NCI-H2227 treated with DMSO at 0.1 percent for 48 hours (cell line): ENCODE results near the gene PELI2.

Source experiments
- DNase-seq: peaks from one replicate; lab custom pipeline; 2025; lab: John Stamatoyannopoulos, UW

PELI2 gene

DNA sequence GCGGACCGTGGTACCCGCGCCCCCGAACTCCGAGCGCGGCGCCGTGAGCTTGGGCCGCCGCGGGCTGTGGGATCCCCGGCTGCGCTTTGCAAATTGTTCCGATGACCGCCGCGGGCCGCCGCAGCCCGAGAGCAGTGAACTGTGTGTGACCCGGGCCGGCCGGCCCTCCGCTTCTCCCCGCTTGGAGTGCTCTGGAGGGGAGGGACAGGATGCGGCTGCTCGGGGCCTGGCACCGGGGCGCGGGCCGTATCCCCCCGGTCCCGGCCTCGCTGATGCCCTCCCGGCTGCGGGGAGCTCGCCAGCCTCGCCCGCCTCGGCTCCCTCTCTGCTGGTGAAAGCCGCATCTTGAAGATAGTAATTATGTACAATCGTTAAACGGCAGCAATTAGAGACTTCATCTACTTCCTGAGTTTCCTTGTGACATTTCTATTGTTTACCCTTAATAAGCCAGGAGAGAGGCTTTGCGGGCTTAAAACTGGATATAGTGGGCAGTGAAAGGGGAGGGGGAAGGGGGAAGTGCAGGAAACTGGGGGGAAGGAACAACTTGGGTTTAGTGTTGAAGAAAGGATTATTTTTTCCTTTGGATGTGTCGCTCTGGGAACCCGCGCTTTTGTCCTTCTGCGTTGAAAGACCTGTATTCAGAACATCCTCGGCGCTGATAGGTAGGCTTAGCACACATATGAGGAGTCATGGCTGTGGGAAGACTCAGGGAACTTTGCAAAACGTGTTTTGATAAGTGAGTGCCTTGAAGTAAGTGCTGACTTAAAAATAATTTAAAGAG, 1.2 kb downstream of the PELI2 start:
- no peak for DNase-seq

DNA sequence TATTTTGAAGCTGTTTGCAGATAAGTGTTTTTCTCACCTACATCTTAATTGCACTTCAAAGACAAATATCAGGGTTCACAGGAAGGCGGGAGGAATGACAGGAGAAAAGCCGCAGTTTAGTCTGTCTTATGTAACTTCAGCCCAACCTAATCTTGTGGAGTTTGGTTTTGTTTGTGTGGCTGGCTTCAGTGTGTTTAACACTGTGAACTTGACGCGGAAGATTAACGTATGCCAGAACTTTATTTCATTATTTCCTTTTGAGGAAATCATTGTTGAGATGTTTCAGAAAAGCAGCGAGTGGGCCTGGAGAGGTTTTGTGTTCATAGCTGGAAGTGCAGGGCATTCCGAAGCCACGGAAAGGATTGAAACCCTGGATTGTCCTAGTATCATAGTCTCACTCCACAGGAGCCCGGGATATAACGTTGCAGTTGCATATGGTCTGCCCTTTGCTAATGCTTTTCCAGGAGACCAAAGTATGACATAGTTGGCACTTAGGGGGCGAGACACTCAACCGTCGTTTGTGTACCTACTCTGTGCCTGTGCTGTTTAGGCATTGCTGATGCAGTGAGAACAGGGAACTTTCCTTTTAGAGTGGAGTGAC, 2.0 kb downstream of the PELI2 start:
- DNase-seq = no peak

DNA sequence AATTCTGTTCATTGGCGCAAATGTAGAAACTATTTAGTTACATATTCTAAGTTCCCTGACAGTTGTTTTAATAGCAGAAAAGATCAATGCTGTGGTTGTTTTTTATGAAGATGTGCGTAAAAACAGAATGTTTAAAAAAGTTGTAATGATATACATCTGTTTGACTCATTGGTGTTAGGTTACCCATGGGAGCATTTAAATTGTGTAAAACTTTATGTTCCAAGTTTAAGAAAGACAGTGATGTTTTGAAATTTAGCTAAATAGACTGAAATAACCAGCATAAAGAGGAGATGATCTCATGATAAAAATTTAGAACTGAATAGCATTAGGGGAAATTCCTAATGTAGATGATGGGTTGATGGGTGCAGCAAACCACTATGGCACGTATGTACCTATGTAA, 3.6 kb downstream of the PELI2 start:
- DNase-seq = no peak

DNA sequence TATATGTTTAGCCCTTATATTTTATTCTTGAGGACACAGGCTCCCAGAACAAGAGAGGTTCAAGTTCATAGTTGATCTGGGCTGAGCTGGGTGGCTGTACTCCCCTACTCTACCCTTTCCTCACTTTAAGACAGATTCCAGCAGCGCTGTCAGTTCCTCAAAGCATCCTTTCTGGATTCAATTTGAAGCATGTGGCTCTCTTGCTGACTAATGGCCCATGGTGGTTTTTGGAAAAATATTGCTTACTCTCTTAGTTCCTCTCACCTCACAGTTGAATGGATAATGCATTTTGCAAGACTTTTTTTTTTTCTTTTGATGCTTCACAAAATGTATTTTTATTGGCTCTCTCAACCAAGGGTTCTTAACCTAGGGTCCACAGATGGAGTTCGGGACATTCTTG, 4.1 kb downstream of the PELI2 start:
- DNase-seq = no peak

DNA sequence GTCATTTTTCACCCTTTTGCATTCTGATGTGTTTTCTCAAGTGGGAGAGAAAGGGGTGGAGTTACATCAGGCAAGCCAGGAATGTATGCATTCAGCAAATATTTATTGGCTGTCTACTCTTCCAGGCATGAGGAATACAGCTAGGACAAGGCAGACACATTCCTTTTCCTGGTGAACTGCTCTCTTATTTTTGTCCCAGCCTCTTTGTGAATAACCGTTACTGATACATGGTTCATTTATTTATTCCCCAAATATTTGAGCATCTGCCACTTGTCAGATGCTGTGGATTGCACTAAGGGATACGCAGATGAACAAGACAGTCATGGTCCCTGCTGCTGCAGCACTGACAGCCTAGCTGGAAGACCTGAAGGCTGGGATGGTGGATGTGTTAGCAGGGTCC, 6.1 kb downstream of the PELI2 start:
- DNase-seq = no peak

DNA sequence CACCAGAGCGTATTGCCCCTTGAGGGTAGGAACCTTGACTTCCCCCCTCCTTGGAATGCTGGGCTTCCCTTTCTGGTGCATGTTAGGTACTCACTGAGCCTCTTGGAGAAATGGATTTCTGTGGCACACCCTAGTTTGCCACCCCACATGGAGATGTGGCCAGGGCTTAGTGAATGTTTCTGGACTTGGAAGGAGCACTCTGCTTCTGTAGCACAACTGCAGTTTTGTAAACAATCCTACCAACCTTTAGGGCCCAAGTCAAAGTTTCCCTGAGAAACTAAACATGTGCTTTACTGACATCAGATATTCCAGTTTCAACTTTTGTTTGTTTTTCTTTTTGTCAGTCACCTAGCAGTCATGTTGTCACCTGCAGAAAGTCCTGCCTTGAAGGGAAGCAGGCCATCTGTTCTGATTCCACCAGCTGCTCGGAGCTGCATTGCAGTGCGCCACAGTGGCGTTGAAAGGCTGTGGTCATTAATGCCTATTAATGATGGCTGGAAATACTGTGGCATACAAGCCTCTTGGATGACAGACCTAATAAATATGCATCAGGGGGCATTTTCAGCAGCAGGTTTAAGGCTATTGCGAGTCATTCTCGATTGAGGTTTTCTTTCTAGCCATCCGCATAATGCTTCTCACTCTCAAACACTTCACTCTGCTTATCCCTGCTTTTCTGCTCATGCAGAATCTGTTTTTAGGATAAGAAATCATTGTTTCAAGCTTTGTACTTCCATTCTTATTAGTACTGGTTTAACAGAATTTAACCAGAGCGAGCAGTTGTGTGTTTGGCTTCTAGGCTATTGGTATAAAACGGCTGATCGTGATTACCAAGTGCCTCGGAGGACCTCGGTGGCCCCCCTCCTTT, 7.8 kb downstream of the PELI2 start:
- no peak for DNase-seq

DNA sequence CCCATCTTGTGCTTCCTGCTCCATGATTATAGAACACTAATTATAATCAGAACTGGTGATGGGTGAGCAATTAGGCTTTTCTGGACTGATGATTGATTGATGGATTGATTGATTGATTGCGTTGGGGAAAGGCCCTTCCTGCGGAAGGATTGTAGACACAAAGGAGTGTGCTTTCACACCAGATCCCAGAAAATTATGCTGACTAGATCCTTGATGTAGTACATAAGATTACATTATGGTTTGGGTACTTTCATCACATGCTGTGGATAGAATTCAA, 8.4 kb downstream of the PELI2 start:
- no peak for DNase-seq

DNA sequence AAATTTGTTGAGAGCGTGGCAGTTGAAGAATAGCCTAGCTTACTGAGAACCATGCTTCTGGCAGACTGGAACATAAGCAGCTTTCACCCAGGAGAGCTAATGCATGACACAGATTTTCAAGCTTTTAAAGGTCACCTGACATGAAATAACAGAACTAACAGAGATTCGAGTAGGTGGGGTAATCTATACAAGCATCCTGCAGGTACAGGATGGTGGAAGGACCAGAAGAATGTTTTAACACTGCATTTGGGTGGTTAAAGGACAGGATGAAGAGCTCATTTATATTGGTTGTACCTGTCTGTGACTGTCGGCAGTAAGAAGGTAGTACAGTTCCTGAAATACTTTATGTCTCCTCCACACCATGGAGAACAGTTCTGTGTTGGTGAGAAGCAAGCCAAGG, 8.9 kb downstream of the PELI2 start:
- no peak for DNase-seq

DNA sequence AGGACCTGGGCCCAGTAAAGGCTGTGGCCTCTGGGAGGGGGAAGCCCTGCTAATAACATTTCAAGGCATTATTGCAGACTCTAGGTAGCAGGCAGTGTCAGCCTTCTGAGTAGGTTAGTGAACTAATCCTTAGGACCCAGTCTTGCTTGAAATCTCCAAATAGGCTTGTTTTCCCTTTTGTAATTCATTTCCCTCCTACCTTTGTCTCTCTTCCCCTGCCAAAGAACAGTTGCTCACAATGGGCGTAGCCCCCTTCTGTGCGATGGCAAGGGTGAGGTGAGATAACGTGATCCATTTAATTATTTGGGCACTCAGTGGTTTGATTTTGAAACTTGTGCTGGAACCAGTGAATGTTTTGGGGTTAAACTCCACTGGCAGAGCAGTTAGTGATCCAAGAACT, 10.9 kb downstream of the PELI2 start:
- DNase-seq = no peak

DNA sequence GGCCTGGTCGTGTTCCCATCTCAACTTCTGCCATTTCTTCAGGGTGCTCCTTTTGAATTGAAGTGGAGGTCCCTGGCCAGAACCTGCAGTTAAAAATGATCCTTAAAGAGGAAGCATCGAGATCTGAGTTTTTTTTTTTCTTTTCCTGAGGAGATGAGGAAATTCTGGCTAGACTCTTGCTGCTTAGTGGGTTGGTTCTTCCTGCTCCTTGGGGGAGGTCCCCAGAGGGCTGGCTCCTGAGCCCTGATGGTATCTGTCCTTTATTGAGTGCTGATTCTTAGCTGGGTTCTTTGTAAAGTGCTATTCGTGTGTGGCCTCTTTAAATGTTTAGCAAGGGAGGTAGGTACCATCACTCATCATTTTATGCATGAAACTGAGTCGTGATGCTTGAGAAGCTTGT, 11.7 kb downstream of the PELI2 start:
- no peak for DNase-seq

DNA sequence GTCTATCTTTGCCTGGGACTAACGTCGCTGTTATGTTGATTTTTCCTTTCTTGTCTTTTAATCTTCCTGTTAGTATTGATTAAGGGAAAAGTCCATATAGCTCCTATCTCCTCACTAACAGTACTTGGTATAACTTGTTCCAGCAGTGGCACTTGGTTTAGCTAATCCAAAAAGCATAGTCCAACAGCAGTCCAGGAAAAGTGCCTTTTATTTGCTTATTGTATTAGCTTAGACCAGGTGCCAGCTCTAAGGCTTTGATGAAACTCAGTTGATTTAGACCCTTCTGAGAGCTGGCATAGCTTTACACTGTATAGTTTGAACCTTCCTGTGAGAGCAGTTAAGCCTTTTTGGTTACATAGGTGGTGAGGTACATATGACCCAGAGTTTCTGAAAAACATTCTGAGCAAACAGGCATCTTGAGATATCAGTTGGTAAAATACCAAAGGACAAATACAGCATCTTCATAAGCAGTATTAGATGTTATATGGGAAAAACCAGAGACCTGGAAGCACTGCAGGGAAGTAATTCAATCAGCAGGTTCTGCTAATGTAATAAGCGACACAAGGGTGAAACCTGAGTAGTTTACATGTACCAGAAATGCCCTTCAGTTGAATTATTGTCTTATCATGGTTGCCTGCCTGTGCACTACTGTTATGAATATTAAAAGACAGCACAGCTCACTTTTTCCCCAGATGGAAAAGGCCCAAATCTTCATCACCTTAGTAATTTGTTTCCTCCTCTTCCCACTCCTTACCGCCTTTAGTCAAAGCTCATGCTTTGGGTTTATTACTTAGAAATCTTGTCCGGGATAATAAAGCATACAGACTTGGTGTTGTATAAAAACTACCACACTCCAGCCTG, 13.0 kb downstream of the PELI2 start:
- DNase-seq = no peak

DNA sequence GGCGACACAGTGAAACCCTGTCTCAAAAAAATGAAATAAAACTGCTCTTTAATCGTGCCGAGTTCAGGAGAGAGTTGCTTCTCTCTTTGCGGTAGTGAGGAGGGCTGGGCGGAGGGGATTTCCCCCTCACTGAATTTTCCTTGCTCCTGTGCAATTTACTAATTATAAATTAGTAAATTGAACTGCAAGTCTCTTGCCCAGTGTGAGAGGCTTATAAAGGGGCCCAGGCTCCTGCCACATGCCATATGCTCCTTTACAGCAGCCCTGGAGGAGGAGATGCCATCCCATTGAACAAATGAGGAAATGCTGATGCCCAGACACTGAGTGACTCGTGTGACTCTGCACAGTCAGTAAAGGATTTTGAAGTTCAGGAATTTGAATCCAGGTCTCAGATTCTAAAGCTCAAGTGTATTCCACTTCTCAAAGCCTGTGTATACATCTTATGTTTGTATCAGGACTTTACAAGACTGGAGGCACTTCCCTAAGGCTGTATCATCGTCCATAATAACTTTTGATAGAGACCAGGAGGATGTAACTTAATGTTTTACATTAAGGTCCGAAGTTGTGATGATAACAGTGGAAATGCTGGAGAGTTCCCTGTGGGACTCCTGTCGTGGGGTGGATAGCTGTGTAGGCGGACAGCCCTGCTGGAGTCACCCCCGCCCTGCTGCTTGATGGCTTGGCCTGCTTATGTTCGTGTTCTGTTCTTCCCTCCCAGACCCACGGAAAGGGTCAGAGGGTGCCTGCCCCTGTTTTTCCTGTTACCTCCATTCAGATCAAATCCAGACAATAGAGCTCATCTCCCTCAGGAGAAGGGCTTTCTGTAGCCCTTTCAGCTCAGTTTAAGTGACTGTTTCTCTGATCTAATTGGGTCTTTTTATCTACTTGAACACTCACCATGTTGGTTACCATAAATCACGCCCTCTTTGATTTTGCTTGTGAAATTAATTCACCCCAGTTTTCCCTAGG, 13.9 kb downstream of the PELI2 start:
- peak; percentile 19 for DNase-seq

DNA sequence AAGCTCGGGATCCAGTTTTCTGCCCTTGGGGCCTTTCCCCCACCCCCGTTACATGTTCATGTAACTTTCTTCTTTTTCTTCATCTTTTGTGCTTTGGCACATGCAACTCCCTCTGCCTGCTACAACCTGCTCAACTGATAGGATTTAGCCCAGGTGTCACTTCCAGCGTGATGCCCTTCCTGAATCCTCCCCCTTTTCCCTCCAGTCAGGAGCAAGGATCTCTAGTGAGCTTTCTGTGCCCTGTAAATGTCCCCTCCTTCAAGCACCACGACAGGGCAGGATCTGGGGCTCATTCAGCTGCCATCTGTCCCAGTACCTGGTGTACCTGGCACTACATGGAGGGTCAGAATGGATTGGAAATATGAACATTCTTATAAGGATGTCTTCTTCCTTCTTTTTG, 15.3 kb downstream of the PELI2 start:
- no peak for DNase-seq

DNA sequence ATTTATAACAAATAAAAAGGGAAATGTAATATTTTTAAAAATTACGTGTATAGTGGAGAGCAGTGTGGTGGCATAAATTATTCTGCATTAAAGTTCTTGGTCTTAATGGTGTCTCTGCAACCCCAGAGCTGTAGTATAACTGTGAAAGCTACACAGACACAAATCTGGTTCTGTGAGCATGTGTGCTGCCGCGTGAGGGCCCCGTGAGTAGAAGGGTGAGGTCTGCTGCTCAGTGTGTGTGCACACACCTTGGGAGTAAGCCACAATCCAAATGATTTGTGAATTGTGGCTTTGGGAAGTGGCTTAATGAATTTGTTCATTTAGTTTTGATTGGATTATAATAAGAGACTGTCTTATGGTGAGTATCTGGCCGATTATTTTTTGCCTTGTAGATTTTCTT, 16.8 kb downstream of the PELI2 start:
- DNase-seq = no peak

DNA sequence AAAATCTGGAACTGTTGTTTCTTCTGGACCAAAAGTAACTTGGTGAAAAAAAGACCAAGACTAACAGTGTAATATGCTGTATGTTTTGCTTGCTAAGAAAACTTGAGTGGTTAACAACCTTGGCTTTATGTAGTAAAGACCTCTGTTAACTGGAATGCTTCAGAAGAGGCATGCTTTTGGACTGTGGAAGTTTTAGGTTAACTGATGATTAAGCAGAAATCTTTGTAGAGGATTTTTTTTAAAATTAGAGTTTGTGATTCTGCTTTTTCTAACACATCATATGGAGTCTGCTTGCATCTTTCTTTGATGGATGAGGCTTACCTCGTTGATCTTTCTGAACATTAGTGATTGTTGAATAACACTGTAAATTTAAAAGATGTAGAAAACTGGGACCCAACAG, 17.5 kb downstream of the PELI2 start:
- DNase-seq = no peak

DNA sequence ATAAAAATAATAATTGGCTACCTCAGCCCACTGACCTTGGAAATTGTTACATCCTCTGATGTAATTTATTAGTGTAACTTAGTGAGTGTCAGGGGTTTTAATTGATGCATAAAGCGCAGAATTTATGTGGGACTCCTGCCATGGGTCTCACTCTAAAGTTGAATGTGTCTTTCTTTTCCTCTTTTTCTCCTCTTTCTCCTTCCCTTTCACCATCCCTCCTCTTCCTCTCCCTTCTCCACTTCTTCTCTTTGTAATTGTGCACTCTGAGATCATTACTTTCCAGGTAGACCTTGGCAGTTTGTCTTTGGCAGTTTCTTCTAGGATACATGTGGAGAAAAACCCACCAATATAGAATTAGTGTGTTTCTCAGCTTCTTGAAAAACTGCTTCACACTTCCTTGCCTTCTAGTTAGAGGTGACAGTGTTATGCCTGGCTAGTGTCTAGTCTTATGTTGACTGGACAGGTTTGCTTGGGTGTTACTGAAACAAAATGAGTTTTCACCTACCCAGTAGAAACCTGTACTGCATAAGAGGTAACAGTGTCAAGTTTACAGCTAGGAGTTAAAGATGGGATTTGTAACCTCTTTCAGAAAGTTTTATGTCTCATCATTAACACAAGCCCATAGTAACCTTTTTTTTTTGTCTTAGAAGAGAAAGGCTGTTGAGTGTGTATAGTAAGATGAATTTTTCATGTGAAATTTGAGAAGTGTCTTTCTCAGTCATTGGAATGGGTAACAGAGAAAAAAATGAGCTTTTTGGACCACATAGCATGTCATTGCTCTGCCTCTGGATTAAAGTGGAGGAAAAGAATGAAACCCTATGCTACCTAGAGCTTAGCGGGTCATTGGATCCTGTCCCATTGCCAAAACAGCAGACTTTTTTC, 18.6 kb downstream of the PELI2 start:
- DNase-seq = no peak

DNA sequence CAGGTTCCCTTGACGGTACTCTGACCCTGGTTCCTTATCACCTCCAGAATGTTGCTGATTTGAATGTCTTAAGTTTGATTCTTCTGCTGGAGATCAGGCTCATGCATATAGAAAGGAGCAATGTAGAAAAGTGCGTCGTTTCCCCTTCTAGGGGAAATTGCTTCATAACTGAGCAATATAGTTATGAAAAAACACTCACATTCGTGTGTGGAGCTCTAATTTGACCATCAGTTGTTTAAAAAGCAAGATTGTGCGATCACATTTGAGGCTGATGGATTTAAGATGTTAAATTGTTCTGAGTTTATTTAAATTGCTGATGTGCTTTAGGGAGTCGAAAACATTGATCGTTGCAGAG, 19.2 kb downstream of the PELI2 start:
- no peak for DNase-seq

DNA sequence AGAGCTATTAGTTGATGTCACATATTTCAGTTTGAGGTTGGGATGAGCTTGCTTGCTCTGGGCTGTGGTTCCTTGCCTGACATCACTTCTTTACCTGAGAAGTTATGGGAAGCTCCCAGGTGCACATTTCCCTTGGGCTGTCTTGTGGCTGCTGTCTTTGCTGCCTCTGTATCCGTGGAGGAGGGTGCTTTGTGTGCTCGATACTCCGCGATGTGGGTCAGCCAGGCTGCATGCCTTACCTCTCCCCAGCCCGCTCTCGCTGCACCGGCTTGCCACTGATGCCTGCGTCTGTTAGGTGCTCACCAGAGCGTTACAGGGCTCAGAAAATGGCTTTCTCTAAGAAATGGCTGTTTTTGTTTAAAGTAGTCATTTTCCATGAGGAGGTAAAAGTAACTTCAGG, 19.6 kb downstream of the PELI2 start:
- no peak for DNase-seq

DNA sequence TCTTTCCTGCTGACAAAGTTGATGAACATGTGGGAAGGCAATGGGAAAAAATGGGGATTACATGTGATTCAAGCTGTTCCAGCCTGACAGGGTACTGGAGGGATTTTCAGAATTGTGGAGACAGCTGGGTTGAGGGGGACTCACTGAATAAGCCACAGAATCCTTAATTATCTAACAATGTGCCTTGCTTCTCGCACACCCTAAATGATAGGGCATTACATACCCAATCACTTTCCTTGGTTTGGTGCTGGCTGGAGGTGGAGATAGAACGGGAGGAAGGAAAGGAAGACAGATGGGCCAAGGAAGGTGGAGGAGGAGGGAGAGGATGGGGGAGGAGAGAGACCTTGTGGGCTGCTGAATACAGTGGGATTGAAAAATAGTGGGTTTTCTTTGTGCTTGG, 20.7 kb downstream of the PELI2 start:
- no peak for DNase-seq

DNA sequence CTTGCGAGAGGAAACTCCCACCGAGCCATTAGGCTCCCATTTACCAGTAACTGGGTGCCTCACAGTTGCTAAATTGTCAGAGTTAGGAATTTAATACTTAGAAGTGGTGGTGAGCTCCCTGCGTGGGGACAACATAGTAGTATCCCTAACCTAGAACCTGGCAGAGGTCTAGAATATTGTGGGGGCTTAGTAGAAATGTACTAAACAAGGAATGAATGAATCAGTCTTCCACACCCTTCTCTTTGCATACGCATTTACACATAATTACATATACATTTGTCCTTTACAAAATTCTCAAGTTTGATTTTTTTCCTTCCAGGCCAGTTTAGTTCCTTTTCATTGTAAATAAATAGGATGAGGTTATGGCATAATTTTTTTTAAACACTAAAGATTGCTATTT, 24.1 kb downstream of the PELI2 start:
- no peak for DNase-seq
